AG04449 (cell line): ENCODE measurements around the gene KANSL1.

Experiments
- CTCF ChIA-PET: fragments of 350-600 bp; formaldehyde crosslinking; extraction: SDS; loops from one replicate; lab custom pipeline; 2021; ENCODE audit warnings: antibody characterized with exemption; lab: Yijun Ruan, JAX
- POLR2A ChIA-PET: fragments of 400-600, 350-600 bp; formaldehyde crosslinking; extraction: SDS; loops from one replicate; lab custom pipeline; 2020; ENCODE audit warnings: antibody characterized with exemption, inconsistent platforms; lab: Yijun Ruan, JAX
- DNase-seq: peaks from one replicate; pipeline ENCODE4 v3.0.0-alpha.2; 2010; ENCODE audit warnings: low read depth, low spot score
- H3K4me3 ChIP-seq: 2 replicates; pipeline ENCODE4 v1.5.1; 2011; ENCODE audit warnings: low read depth, mild to moderate bottlenecking, control low read depth, low read length
- TF ChIP-seq, protein P1 (sequence below): IDR thresholded peaks from one replicate; pipeline ENCODE4 v1.5.1; 2011; ENCODE audit warnings: mild to moderate bottlenecking, moderate library complexity, low read length, control low read depth, inconsistent platforms; ENCODE audit not compliant: insufficient read depth; ENCODE audit errors: missing control alignments

Gene KANSL1

DNA sequence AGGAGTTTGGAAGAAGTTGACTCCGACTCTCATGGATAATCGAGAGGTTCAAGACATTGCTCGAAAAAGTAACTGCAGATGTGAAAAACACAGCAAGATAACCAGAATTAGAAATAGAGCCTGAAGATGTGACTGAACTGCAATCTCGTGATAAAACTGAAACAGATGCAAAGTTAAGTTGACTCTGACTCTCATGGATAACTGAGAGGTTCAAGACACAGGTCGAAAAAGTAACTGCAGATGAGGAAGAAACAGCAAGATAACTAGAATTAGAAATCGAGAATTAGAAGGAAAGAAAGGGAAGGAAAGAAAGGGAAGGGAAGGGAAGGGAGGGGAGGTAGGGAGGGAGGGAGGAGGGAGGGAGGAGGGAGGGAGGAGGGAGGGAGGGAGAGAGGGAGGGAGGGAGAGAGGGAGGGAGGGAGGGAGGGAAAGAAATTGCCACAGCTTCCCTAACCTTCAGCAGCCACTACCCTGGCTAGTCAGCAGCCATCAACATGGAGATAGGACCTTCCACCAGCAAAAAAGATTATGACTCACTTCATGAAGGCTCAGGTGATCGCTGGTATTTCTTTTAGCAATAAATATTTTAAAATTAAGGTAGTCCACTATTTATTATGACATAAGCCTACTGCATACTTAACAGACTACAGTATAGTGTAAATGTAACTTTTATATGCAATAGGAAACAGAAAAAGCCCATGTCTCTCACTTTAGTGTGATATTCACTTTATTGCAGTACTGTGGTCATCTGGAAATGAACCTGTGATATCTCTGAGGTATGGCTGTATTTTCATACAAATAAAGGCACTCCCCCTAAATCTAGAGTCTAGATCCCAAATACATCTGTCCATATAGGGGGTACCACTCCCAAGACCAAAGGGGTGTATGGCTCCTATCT, 68.3 kb downstream of the KANSL1 start:
- ChIA-PET CTCF (no interaction called here), POLR2A (no interaction called here)
- TF ChIP-seq, protein P1, sequence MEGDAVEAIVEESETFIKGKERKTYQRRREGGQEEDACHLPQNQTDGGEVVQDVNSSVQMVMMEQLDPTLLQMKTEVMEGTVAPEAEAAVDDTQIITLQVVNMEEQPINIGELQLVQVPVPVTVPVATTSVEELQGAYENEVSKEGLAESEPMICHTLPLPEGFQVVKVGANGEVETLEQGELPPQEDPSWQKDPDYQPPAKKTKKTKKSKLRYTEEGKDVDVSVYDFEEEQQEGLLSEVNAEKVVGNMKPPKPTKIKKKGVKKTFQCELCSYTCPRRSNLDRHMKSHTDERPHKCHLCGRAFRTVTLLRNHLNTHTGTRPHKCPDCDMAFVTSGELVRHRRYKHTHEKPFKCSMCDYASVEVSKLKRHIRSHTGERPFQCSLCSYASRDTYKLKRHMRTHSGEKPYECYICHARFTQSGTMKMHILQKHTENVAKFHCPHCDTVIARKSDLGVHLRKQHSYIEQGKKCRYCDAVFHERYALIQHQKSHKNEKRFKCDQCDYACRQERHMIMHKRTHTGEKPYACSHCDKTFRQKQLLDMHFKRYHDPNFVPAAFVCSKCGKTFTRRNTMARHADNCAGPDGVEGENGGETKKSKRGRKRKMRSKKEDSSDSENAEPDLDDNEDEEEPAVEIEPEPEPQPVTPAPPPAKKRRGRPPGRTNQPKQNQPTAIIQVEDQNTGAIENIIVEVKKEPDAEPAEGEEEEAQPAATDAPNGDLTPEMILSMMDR, result no peak

DNA sequence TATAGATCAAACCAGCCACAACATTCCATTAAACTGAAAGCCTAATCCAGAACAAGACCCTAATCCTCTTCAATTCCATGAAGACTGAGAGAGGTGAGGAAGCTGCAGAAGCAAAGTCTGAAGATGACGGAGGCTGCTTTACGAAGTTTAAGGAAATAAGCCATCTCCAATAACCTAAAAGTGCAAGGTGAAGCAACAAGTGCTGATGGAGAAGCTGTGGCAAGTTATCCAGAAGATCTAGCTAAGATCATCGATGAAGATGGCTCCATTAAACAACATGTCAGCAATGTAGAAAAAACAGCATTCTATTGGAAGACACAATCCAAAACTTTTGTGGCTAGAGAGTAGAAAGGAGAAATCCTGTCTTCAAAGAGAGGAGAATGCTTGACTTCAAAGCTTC, 69.6 kb downstream of the KANSL1 start:
- POLR2A ChIA-PET, result no interaction called here
- no peak for DNase-seq
- no peak overlapping the region for H3K4me3 ChIP-seq
- TF ChIP-seq, protein P1, result no peak
- CTCF ChIA-PET, result interaction anchor here (0.6 kb wide), 1 partner anchor 94 kb away, joined by 3 read pairs; no protein-coding TSS in a partner anchor

More for the DNA sequence above, 68.3 kb downstream of the KANSL1 start:
- no peak overlapping the region for H3K4me3 ChIP-seq
- no peak for DNase-seq

DNA sequence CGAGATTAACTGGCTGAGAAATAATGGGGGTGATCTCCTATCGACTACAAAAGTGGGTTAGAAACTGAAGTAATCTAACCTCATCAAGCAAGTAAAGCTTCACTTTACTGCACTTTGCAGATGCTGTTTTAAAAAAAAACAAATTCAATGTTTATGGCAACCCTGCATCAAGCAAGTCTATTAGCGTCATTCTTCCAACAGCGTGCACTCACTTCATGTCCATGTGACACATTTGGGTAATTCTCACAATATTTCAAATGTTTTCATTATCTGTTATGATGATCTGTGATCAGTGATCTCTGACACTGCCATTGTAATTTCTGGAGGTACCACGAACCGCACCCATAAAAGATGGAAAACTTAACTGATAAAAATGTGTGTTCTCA, 70.8 kb downstream of the KANSL1 start:
- CTCF ChIA-PET, result no interaction called here

DNA sequence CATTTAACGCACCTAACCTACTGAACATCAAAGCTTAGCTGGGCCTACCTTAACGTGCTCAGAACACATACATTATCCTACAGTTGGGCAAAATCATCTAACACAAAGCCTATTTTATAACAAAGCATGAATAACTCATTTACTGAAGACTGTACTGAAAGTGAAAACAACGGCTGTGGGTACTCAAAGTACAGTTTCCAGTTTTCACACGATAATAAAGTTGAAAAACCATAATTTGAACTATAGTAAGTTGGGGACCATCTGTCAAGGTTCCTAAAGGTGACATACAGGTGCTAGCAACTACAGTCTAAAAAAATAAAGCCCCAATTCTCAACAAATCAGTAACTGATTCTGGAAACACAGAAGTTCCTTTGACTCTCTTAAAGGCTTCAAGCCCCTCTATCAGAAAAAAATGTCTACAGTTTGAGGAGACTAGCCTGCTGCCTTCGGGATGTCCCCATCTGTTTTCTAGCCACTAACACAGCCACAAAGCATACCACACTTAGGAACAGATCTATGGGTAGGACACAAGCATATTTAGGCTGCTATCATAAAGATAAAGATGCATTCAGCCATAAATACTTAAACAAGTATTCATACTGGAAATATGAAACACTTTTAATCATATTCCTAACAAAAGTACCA, 71.3 kb downstream of the KANSL1 start:
- DNase-seq, result no peak
- TF ChIP-seq, protein P1, result no peak
- CTCF ChIA-PET, result interaction anchor here (0.8 kb wide), 1 partner anchor 65 kb away, joined by 3 read pairs; no protein-coding TSS in a partner anchor
- H3K4me3 ChIP-seq, result no peak overlapping the region
- POLR2A ChIA-PET, result no interaction called here

More for the DNA sequence above, 70.8 kb downstream of the KANSL1 start:
- DNase-seq, result no peak
- no peak overlapping the region for H3K4me3 ChIP-seq
- TF ChIP-seq, protein P1, result no peak
- POLR2A ChIA-PET, result no interaction called here

DNA sequence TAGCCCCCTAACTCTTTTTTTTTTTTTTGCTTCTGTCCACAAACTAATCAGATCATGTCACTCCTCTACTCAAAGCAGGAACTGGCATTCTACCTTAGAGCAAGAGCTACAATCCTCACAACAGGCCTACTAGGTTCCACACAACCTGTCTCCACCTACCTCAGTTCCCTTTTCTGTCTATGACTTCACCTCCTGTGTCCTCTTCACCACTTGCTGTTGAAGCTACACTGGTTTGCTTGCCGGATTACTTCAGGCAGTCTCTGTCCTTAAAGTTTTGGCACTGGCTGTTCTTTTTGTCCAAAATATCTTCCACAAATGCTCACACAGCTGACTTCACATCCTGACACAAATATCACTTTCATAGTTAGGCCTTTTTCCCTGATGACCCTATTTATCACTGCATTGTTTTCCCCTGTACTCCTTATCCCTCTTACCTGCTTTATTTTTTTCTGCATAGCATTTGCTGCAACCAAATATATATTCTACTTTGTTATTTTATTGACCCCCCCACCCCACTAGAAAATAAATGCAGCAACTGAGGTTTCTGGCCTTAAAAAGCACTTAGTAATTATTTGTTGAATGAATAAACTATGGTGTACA, 72.0 kb downstream of the KANSL1 start:
- no peak for DNase-seq
- POLR2A ChIA-PET, result no interaction called here

More for the DNA sequence above, 72.0 kb downstream of the KANSL1 start:
- CTCF ChIA-PET, result interaction anchor here (0.8 to 2.5 kb wide), 2 partner anchors 66 to 72 kb away, joined by 3 to 10 read pairs; partner anchors contain the start of gene KANSL1
- no peak overlapping the region for H3K4me3 ChIP-seq
- TF ChIP-seq, protein P1, result no peak
